ENCODE results near the gene SEC23IP. TPM values are rescaled to one million over a fixed set of nuclear protein-coding genes. Genes with fewer than 3 reads are reported as not detected.

SEC23IP gene
- total RNA-seq, 1 donor, result 51.2 TPM

DNA sequence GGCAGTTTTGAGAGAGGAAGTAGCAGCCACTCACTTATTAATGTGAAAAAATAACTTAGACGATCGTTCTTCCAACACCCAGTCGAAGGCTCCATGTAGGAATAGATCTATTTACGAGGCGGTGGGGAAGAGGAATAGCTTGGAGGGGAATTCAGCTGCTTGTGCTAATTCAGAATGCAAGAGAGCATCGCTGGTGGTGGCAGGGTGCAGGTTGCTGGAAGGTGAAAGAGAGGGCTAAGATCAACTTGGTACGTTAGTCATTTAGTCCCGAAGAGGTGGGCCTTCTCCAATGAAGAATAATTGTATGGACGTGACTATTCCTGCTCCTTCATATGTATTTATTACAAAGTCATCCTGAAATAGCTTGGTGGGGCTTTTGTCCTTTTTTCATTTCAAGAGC, 98.5 kb downstream of the SEC23IP start:
- no peak overlapping the region for H3K4me3 ChIP-seq (ENCODE audit: low read depth, low read length)
- no peak for DNase-seq (ENCODE audit: low read depth)
- TF ChIP-seq, protein P1, sequence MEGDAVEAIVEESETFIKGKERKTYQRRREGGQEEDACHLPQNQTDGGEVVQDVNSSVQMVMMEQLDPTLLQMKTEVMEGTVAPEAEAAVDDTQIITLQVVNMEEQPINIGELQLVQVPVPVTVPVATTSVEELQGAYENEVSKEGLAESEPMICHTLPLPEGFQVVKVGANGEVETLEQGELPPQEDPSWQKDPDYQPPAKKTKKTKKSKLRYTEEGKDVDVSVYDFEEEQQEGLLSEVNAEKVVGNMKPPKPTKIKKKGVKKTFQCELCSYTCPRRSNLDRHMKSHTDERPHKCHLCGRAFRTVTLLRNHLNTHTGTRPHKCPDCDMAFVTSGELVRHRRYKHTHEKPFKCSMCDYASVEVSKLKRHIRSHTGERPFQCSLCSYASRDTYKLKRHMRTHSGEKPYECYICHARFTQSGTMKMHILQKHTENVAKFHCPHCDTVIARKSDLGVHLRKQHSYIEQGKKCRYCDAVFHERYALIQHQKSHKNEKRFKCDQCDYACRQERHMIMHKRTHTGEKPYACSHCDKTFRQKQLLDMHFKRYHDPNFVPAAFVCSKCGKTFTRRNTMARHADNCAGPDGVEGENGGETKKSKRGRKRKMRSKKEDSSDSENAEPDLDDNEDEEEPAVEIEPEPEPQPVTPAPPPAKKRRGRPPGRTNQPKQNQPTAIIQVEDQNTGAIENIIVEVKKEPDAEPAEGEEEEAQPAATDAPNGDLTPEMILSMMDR (IDR thresholded peaks at IDR 0.05; ENCODE audit: insufficient read depth, low read length), result no peak

DNA sequence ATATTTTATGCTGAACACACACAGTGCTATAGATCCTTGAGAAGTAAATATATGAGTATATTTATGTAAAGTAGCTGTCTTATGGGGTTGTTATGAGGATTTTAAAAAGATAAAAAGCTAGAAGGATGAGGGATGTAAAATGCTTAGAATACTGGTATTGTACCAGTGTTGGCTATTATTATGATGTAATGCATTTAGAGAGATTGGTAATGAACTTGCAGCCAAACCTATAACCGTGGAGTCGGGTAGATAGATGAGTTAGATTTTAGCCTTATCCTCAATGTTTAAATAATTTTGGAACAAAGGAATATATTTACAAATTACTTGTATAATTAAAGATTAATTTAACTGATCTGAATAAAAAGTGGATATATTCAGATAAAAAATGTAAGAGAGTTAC, 99.3 kb downstream of the SEC23IP start:
- H3K4me3 ChIP-seq (ENCODE audit: low read depth, low read length), result no peak overlapping the region
- DNase-seq (ENCODE audit: low read depth), result no peak
- TF ChIP-seq, protein P1 (IDR thresholded peaks at IDR 0.05; ENCODE audit: insufficient read depth, low read length), result no peak

Small RNAs within 50 kb of the gene (small RNA-seq; reads per million reads assigned to genes)
- 0.25 reads per million for gene MIR4682

Other genes starting within 250 kb of the SEC23IP start
- gene BAG3, start 241.3 kb upstream of the SEC23IP start, total RNA-seq (ENCODE audit: low replicate concordance), result 7.8 and 19.2 TPM in 2 replicates
- gene INPP5F, start 166.7 kb upstream of the SEC23IP start, total RNA-seq (ENCODE audit: low replicate concordance), result 14.1 and 22.2 TPM in 2 replicates
- 31.4 and 74.3 TPM in 2 replicates for gene MCMBP, start 19.9 kb upstream of the SEC23IP start, total RNA-seq (ENCODE audit: low replicate concordance)

Data from fibroblast of the aortic adventitia (primary cell).